ENCODE data around the gene HSDL1.

Gene HSDL1

DNA sequence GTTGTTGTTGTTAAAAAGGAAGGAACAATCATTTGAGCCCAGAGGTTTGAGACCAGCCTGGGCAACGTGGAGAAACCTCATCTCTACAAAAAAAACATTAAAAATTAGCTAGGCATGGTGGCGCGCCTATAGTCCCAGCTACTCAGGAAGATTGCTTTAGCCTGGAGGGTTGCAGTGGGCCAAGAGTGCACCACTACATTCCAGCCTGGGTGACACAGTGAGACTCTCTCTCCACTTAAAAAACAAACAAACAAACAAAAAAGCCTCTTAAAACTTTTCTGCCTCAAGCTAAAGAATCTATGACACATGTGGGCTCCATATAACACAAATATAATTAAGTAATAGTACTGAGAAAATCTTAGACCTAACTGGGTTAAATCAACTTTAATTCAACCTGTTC is 40.7 kb downstream of the HSDL1 start:
- DNase-seq = no peak

DNA sequence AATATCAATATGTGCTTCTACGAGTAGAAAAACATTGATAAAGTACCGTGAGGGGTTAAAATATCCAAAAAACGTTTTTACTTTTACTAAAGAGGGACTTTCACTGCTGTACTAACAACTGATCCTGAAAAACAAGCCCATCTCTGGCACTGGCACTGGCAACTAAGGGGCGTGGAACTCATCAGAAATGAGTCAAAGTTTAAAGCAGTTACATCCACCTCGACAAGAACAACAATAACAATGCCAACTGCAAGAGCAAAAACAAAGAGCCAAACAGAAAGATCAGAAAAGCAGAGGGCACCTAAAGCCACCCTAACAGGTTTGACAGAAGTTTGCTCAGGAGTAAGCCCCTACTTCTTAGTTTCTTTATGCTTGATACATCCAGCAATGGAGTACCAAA is 41.3 kb downstream of the HSDL1 start:
- DNase-seq = no peak

DNA sequence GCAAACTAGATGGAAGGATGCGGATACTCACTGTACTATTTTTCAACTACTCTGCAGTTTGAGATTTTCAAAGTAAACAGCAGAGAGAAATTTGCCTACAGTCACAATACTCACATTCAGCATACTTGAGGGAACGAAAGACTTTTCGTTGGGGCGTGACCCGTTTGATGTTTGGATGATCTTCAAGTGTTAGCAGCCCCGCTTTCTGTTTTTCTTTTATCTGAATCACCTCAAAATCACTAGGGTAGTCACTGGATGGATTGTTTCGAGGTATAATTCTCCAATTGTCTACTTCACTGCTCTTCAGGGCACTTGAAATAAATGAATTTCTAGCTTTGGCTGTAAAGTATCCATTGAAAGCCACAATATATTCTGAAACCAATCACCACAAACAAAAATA is 46.0 kb downstream of the HSDL1 start:
- no peak for DNase-seq

DNA sequence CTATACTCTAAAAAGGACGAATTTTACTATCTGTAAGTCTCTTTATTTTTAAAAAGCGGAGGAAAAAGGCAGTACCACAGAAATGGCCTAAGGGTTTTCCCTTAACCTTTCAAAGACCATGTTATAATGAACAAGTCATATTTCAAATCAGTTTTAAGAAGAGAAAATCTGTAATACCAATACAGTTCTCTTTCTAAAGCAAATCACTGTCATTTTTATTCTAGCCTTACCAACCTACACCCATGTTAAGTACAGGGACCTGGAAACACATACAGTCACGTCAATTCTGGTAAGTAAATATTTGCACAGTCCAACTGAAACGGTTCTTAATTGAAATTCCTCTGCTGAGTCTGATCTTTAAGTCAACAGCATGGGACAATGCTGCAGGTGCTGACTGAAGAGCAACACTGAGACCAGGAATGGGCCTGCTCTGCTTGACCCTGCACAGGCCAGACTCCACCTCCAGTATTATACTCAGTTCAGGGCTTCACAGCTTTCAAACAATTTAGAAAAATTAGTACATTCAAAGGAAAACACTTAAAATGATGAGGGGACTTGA is 48.5 kb downstream of the HSDL1 start:
- DNase-seq = no peak

DNA sequence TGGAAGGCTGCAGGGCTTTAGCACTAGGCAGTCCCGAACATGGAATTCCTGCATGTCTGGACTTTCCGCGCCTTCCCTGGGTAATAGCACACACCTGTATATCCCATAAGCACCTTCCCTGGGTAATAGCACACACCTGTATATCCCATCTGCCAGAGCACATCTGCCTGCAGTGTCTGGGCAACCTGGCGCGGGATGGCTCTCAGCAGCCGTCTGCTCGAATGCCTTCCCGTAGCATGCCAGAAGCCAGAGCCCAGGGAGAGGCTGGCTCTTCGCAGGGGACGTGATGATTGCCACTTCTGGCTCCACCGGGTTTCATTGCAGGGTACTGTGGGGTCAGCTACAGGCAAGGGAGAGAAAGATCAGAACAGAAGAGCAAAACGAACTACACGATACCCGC is 49.5 kb downstream of the HSDL1 start:
- DNase-seq = no peak

DNA sequence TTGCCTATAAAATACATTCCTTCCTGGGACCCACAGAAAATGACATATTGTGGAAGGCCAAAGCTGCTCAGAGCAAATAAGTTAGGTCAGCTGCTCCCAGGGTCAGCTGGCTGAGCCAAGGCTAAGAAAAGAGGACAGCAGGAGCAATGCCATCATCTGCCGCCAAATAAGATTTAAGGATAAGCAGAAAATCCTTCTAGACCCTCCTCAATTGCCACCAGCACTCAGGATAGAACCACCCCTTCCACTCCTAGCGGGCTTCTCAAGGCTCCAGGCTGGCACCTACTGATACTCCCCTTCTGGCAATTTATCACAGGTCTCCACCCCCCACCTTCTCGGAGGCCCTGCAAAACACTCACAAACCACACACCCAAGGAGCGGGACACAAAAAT is 51.1 kb downstream of the HSDL1 start:
- no peak for DNase-seq

DNA sequence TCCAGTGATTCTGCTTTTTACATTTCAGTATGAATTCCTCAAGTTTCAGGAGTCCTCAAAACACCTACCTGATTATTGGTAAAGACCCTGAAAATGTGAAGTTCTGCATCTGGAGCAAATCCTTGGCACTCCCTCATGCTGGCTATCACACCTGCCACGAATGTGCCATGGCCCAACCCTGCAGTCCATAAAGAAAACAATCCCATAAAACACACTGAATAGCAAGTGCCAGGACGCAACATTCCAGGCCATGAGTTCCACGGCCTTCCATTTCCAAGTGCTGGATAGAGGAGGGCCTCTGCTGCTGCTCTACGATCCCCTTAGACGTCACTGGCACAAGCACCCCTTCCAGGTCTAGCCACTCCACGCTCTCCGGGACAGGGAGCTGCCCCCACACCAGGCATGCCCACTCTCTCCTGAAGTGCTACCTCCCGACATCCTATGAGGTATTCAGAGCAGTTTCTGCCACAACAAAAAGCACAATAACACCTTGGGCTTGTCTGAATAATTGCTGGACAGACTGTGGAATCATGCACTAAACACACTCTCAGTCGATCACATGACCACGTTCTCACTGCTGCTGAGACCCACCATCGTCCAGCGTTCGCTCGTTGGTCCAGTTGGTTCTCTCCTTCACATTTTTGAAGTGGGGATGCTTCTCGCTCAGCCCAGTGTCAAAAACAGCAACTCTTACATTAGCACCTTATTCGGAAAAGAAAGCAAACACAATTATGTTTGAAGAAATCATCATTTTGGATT is 51.7 kb downstream of the HSDL1 start:
- no peak for DNase-seq

DNA sequence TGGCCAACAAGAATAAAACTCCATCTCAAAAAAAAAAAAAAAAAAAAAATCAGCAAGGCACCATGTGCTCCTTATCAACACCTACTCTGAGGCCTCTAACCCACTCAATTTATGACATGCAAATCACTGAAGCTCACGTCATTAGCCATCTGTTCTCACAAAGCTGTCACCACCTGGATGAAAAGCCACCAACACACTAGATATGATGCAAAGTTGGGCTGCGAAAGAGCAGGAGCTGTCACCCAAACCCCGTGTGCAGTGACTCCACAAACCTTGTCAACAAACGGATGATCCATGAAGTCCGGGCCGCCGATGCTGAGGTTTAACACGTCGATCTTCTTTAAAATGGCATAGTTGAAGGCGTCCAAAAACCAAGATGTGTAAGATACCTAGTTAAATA is 53.5 kb downstream of the HSDL1 start:
- no peak for DNase-seq

DNA sequence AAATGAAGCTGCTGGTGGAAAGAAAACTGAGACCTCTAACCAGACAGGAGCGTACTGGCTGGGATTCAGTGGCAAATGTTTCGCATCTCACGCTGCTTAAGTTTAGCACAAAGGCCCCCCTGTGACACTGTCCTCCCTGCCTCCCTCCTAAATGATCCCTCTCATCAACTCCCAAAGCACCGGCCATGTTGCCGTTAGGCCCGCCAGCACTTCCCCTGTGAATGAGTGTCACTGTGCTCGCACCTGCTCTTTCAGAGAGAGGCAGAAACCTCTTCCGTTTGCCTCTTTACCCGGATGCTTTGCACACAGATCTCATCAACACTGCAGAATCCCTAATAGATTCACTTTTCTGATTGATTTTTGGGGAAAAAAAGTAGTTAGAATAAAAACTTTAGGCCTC is 54.8 kb downstream of the HSDL1 start:
- no peak for DNase-seq

DNA sequence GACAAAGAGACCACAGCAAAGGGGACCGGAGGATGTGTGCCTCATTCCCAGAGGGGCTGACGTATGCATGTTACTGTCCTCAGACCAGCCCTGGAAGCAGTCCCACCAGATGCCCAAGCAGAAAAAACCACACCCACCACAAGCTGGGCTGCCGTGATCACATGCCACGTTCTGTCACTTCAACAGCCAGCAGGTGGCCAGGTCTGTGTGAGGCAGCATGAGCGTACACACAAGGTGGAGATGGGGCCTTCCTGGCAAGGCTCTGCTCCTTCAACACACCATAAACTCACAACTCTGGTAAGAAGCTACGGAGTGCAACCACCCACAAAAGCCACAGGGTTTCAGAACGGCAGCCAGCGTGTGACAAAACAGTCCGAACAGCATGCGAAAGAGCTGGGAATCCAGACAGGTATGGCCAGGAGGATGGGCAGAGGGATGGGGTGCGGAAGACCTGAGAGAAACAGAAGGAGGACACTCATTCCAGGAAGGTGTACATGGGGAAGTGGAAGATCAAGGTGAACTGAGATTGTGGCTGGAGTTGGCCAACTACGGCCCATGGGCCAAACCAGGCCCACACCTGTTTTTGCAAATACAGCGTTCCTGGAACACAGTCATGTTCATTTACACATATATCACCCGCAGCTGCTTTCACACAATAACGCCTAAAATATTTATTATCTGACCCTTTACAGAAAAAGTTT is 56.1 kb downstream of the HSDL1 start:
- DNase-seq = peak; percentile 32

DNA sequence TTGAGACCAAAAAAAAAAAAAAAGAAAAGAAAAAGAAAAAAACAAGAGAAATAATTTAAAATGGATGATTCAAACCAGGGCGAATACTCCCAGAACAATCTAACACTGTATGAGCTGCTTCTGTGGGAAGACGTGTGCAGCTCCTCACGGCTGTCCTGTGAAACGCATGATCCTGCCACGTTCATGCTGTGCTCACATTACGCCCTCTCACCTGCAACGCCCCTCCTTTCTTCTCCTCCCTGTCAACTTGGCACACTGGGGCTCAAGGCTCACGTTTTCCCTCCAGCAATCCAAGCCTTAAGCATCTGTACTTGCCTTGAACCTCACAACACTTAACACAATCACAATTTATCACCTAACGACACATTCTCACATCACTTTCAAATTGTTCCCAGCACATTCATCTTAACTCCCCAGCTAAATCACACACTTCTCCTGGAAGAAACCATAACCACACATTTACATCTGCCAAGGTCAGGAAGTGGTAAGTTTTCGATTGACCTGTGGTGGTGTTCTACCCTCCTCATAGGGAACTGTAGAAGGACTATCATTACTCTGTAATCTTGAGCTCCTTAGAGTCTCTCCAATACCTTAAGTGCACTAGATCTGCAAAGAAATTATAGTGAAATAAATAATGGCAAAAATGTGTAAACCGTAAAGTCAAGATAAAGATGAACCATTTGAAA is 57.4 kb downstream of the HSDL1 start:
- DNase-seq = peak; percentile 35

DNA sequence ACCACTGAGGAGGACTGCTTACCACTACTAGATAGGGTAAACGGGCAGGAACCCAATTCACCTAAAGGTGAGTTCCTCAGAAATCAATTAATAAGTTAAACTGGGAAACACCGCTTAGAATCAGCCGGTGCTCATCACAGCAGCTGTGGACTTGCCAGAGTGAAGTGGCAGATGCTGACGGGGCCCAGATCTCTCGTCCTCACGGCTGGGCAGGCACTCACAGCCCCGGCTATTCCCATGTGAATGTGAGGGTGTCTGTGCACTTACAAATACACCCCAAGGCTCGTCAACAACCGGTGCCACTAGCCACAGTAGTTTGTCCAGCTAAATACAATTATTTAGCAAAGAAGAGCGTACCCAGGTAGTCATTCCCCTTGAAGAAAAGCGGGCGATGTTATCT is 58.0 kb downstream of the HSDL1 start:
- peak; percentile 45 for DNase-seq

DNA sequence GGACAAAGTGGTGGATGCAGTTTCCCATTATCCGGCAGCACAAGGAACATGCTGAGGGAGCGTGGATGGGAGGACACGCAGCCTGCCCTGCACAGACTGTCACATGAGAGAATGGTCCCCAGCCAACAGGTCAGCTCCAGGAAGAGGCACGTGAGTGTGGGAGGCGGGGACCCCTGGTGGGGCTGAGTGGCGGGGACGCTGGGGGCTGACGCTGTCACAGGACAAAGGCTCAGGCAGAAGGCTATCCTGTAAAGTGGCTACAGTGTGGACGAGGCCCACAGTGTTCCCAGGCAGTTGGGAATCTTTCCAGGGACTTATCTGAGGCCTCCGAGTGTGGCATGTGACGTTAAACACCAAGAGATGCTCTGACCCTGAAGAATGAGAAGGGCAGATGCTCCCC is 58.6 kb downstream of the HSDL1 start:
- DNase-seq = peak; percentile 35

DNA sequence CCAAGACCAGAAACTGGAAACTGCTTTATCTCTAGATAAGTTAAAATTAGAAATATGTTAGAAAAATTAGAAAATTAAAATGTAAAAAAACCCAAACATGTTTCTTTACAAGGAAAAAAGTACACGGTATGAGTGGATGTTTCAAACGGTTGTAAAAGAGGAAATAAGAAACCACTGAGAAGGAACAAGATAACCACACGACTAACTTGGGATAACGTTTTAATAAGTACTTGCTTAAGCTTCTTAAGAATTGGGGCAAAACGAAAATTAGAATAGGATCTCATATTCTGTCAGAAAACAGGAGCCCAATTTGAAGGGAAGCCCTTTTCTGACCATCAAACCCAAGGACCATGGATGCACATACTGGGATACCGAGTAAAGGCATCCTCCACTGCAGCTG is 59.2 kb downstream of the HSDL1 start:
- no peak for DNase-seq

DNA sequence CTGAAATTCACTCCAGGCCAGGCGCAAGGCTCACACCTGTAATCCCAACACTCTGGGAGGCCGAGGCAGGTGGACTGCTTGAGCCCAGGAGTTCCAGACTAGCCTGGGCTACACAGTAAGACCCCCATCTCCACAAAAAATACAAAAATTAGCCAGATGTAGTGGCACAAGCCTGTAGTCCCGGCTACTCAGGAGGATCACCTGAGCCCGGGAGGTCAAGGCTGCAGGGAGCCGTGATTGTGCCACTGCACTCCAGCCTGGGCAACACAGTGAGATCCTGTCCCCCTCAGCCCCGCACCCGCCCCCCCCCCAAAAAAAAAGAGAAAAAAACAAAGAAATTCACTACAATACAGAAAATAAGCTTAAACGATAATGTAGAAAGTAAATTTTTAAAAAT is 59.7 kb downstream of the HSDL1 start:
- DNase-seq = no peak

DNA sequence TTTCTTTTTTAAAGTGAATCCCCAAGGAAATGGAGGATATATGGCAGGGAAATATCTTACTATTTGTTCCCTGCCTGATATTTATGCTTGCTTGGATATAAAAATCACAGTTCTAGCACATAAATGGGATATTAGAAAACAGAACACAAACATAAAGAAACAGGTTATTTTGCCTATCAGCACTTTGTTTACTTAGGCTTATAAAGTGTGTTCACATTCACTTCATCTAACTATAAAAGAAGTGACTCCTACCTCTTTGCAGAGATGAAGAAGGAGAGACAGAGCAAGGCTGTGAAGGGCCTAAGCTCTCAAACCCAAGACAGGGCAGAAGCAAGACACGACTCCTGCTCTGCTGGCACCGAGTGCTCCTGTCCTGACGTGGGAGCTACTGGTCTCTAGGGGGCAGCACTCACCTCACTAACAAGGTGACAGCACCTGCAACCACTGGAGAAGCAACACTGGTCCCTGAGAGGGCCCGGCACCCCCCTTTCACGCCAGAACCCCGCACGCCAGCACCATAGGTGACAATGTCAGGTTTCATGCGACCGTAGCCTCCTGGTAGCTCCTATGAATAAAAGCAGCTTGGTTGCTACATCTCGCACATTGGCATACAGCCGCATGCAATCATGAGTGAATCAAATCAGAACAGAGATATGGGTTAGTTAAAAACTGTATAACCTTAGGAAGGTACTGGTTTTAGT is 60.3 kb downstream of the HSDL1 start:
- DNase-seq = peak; percentile 61

DNA sequence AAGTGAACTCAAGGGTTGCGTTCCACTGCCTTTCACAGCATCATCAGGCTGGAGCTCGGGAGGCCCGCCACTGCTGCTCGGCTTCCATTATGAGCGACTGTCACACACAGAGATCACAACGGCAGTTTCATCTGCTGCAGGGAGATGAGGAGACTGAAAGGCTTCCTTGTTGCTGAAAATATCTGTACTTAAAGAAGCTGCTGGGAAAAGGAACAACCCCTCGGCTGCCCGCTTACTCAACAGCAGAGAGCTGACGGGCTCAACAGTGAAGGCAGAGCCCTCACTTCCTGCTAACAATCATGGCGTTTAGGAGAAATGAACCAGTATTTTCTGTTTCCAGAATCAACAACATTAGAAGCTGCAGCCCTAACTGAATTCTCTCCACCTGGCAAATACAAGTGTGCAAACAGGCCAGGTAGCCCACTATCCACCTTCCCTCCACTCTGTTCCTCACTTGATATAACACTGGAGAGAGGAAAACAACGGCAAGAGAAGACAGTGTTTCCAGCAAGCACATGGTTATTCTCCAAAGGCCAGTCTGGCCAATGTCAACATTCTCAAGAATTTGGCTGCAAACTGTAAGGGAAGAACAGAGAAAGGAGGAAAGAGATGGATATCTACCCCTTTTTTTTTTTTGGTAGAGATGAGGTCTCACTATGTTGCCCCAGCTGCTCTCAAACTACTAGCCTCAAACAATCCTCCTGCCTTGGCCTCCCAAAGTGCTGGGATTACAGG is 62.0 kb downstream of the HSDL1 start:
- DNase-seq = no peak

DNA sequence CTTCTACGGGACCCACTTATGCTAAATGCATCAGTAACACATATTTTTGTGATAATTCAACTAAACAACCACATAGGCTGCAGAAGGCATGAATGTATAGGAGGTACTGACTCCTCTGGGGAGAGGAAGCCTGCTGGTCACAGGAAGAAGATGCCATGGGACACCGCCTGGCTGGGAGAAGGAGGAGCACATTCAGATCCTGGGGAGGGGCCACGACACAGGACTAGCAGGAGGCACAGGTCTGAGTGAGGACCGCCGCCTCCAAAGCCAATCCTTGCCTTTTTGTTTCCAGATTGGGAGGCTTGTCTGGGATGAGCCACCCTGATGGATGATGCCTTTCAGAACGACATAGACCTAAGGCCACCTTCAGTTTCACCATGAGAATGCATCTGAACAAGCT is 62.9 kb downstream of the HSDL1 start:
- no peak for DNase-seq

DNA sequence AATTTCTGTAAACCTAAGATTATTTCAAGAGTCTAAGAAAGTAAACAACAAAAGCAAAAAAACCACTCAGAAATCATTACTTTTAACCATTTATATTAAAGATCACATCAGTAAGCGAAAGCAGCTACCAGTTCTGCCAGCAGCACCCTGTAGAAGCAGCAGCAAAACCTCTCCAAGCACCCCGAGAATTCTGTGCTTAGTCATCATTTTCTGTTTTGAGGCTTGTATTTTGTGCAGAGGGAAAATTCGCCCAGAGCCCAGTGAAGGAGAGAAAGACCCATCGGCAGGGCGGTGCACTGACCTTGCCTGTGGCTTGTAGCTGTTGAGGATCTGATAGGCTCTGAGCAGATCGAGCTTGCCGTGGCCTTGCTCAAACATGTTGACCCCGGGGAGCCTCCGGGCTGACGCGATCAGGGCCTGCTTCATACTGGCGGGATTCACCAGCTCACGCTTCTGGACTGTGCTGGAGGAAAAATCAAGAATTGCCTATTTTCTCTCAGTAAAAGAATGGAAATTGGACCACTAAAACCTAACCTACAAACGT is 63.5 kb downstream of the HSDL1 start:
- DNase-seq = no peak

DNA sequence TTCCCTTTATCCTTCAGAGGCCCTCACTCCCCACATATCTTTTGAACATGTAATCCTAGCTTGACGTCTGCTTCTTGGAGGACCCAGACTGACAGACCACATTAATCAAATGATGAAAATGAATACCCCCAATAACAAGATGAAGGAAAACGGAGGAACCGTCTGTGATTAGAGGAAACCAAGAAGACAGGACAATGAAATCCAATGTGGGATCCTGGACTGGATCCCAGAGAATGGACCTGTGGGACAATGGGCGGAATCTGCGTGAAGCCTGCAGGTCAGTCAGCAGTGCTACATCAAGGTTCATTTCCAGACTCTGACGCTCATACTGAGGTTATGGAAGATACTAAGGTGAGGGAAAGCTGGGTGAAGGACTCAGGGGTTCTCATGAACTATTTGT is 64.2 kb downstream of the HSDL1 start:
- no peak for DNase-seq

DNA sequence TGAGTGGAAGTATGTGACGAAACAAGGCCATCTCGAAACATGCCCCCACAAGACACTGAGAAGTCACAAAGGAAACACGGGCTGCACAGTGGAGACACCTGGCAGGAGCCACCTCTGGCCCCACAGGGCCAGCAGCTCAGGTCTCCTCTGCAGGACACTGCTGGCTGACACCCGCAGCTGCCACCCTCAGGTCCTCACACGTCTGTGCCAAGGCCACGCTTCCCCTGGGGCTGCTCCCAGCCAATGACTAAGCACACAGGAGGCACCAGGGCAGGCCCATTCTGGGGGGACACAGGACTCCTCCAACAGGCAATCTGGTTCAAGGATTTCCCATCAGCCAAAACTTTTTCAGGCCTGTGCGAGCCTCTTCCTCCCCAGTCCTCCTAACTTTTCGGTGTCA is 64.6 kb downstream of the HSDL1 start:
- DNase-seq = no peak

DNA sequence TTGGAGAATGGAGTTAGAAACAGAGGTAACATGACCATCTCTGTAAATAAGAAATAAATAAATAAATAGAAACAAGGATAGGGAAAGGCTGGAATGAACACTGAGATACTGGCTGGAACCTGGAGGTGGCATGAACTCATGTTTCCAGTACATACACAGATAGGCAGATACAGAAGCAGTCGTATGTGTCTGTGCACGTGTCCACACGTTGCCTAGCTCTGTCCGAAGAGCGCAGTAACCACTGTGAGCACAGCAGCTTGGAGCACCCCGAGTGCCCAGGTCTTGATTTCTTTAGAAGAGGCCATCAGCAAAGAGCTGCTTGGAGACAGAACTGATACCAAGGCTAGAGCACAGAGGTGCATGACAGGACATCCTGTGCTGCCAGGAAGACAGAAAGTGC is 65.3 kb downstream of the HSDL1 start:
- DNase-seq = no peak

Data from retina (tissue), 1 donor.